ENCODE data around the gene LSMEM2.
"Not testable (repeated sequence)": the region's sequence is repeated elsewhere in the genome, so short reads cannot be mapped to it uniquely, and the experiment has no call there.

LSMEM2 gene

GRCh38 chr3:50245831-50246516 is 32.9 kb upstream of the LSMEM2 start:
- no peak for DNase-seq

GRCh38 chr3:50246517-50246954 is 32.4 kb upstream of the LSMEM2 start:
- peak; percentile 98 for DNase-seq

- peak; percentile 71 for DNase-seq
Observed at GRCh38 chr3:50248387-50248786, 30.5 kb upstream of the LSMEM2 start.

- no peak for DNase-seq
Observed at GRCh38 chr3:50249457-50249856, 29.4 kb upstream of the LSMEM2 start.

GRCh38 chr3:50250514-50250913 is 28.4 kb upstream of the LSMEM2 start:
- DNase-seq: no peak

GRCh38 chr3:50251220-50251619 is 27.7 kb upstream of the LSMEM2 start:
- peak; percentile 79 for DNase-seq

GRCh38 chr3:50254577-50255250 is 24.2 kb upstream of the LSMEM2 start:
- DNase-seq: no peak

- no peak for DNase-seq
Observed at GRCh38 chr3:50255251-50255615, 23.7 kb upstream of the LSMEM2 start.

- DNase-seq: no peak
Observed at GRCh38 chr3:50256978-50257890, 21.7 kb upstream of the LSMEM2 start.

- DNase-seq: no peak
Observed at GRCh38 chr3:50258029-50258680, 20.7 kb upstream of the LSMEM2 start.

GRCh38 chr3:50258979-50259378 is 19.9 kb upstream of the LSMEM2 start:
- DNase-seq: no peak

GRCh38 chr3:50259432-50260026 is 19.4 kb upstream of the LSMEM2 start:
- DNase-seq: no peak

GRCh38 chr3:50260027-50260941 is 18.6 kb upstream of the LSMEM2 start:
- DNase-seq: peak; percentile 88

GRCh38 chr3:50260942-50261441 is 17.9 kb upstream of the LSMEM2 start:
- no peak for DNase-seq

GRCh38 chr3:50261505-50261904 is 17.4 kb upstream of the LSMEM2 start:
- no peak for DNase-seq

- DNase-seq: not testable (repeated sequence)
Observed at GRCh38 chr3:50262200-50262599, 16.7 kb upstream of the LSMEM2 start.

GRCh38 chr3:50262778-50263177 is 16.1 kb upstream of the LSMEM2 start:
- no peak for DNase-seq

- no peak for DNase-seq
Observed at GRCh38 chr3:50263478-50264382, 15.2 kb upstream of the LSMEM2 start.

- peak; percentile 98 for DNase-seq
Observed at GRCh38 chr3:50264383-50264963, 14.4 kb upstream of the LSMEM2 start.
